NCI-H526 treated with DMSO at 0.1 percent for 48 hours (cell line): ENCODE data around the gene CD8B2.
"Not testable (repeated sequence)": the region's sequence is repeated elsewhere in the genome, so short reads cannot be mapped to it uniquely, and the experiment has no call there.

Experiments
- DNase-seq: peaks from one replicate; lab custom pipeline; 2025; lab: John Stamatoyannopoulos, UW

Gene CD8B2

GRCh38 chr2:106551417-106552130 lies 64.4 kb downstream of the CD8B2 start:
- no peak for DNase-seq

GRCh38 chr2:106552921-106553320 lies 65.8 kb downstream of the CD8B2 start:
- DNase-seq, result no peak

GRCh38 chr2:106553321-106553720 lies 66.2 kb downstream of the CD8B2 start:
- no peak for DNase-seq

GRCh38 chr2:106554411-106554810 lies 67.2 kb downstream of the CD8B2 start:
- no peak for DNase-seq

GRCh38 chr2:106555053-106555452 lies 67.9 kb downstream of the CD8B2 start:
- no peak for DNase-seq

GRCh38 chr2:106559786-106560185 lies 72.6 kb downstream of the CD8B2 start:
- not testable (repeated sequence) for DNase-seq

- DNase-seq, result no peak
Observed at GRCh38 chr2:106560773-106561172, 73.6 kb downstream of the CD8B2 start.

GRCh38 chr2:106561356-106561755 lies 74.2 kb downstream of the CD8B2 start:
- DNase-seq, result no peak

- no peak for DNase-seq
Observed at GRCh38 chr2:106561803-106562202, 74.6 kb downstream of the CD8B2 start.

GRCh38 chr2:106562268-106563186 lies 75.4 kb downstream of the CD8B2 start:
- no peak for DNase-seq

GRCh38 chr2:106563195-106563594 lies 76.0 kb downstream of the CD8B2 start:
- DNase-seq, result no peak

- no peak for DNase-seq
Observed at GRCh38 chr2:106565599-106565998, 78.4 kb downstream of the CD8B2 start.

- DNase-seq, result no peak
Observed at GRCh38 chr2:106566050-106566449, 78.9 kb downstream of the CD8B2 start.

- not testable (repeated sequence) for DNase-seq
Observed at GRCh38 chr2:106566484-106566883, 79.3 kb downstream of the CD8B2 start.

GRCh38 chr2:106570316-106570715 lies 83.2 kb downstream of the CD8B2 start:
- no peak for DNase-seq
